HUES48 (cell line): ENCODE results near the gene SLC11A2.

Experiments used
- H3K27ac ChIP-seq: one replicate; pipeline ENCODE4 v1.7.0; 2013; ENCODE audit warnings: low read depth, low read length, inconsistent platforms
- H3K27me3 ChIP-seq: 2 replicates; pipeline ENCODE4 v1.6.1; 2013; ENCODE audit warnings: mild to moderate bottlenecking, low read length; ENCODE audit not compliant: control insufficient read depth, insufficient read depth
- H3K36me3 ChIP-seq: 2 replicates; pipeline ENCODE4 v1.6.1; 2013; ENCODE audit warnings: low read length; ENCODE audit not compliant: control insufficient read depth, insufficient read depth
- H3K4me1 ChIP-seq: 2 replicates; pipeline ENCODE4 v1.6.1; 2013; ENCODE audit warnings: mild to moderate bottlenecking, low read length; ENCODE audit not compliant: control insufficient read depth, insufficient read depth
- H3K4me3 ChIP-seq: 2 replicates; pipeline ENCODE4 v1.5.1; 2013; ENCODE audit warnings: mild to moderate bottlenecking, low read depth, low read length
- H3K9ac ChIP-seq: 2 replicates; pipeline ENCODE4 v1.6.1; 2013; ENCODE audit warnings: mild to moderate bottlenecking, low read depth, low read length, moderate library complexity
- H3K9me3 ChIP-seq: 2 replicates; pipeline ENCODE4 v1.6.1; 2013; ENCODE audit warnings: low read length; ENCODE audit not compliant: control insufficient read depth, insufficient read depth

The SLC11A2 gene

GRCh38 chr12:51009056-51009440, 17.1 kb downstream of the SLC11A2 start:
- H3K4me3 ChIP-seq, result no peak overlapping the region
- peaks cover 22% of the 10 kb centered on the region for H3K4me1 ChIP-seq
- no peaks in the 10 kb centered on the region for H3K9me3 ChIP-seq
- no peak overlapping the region for H3K9ac ChIP-seq
- peak overlapping the region; percentile 33 for H3K27ac ChIP-seq
- no peaks in the 10 kb centered on the region for H3K27me3 ChIP-seq
- H3K36me3 ChIP-seq, result peaks cover 34% of the 10 kb centered on the region

GRCh38 chr12:51008329-51009055, 17.7 kb downstream of the SLC11A2 start:
- Histone ChIP-seq H3K4me3 (no peak overlapping the region), H3K27ac (peak overlapping the region; percentile 33), H3K9ac (no peak overlapping the region), H3K36me3 (peaks cover 36% of the 10 kb centered on the region), H3K27me3 (no peaks in the 10 kb centered on the region), H3K9me3 (no peaks in the 10 kb centered on the region), H3K4me1 (peaks cover 22% of the 10 kb centered on the region)

GRCh38 chr12:51005671-51006070, 20.5 kb downstream of the SLC11A2 start:
- H3K4me3 ChIP-seq, result no peak overlapping the region
- no peak overlapping the region for H3K27ac ChIP-seq
- H3K4me1 ChIP-seq, result peaks cover 22% of the 10 kb centered on the region
- no peaks in the 10 kb centered on the region for H3K27me3 ChIP-seq
- H3K9me3 ChIP-seq, result no peaks in the 10 kb centered on the region
- peaks cover 37% of the 10 kb centered on the region for H3K36me3 ChIP-seq
- no peak overlapping the region for H3K9ac ChIP-seq

GRCh38 chr12:51005030-51005429, 21.2 kb downstream of the SLC11A2 start:
- Histone ChIP-seq H3K27me3 (no peaks in the 10 kb centered on the region), H3K9me3 (no peaks in the 10 kb centered on the region), H3K36me3 (peaks cover 44% of the 10 kb centered on the region), H3K4me3 (no peak overlapping the region), H3K9ac (no peak overlapping the region), H3K27ac (no peak overlapping the region), H3K4me1 (peaks cover 22% of the 10 kb centered on the region)

GRCh38 chr12:51004504-51004903, 21.7 kb downstream of the SLC11A2 start:
- H3K27me3 ChIP-seq, result no peaks in the 10 kb centered on the region
- H3K9ac ChIP-seq, result no peak overlapping the region
- H3K27ac ChIP-seq, result no peak overlapping the region
- peaks cover 48% of the 10 kb centered on the region for H3K36me3 ChIP-seq
- H3K4me3 ChIP-seq, result no peak overlapping the region
- H3K4me1 ChIP-seq, result peaks cover 22% of the 10 kb centered on the region
- no peaks in the 10 kb centered on the region for H3K9me3 ChIP-seq

- H3K36me3 ChIP-seq, result peaks cover 50% of the 10 kb centered on the region
Observed at GRCh38 chr12:51001799-51002198, 24.4 kb downstream of the SLC11A2 start.

GRCh38 chr12:51000245-51000644, 25.9 kb downstream of the SLC11A2 start:
- Histone ChIP-seq H3K9ac (no peak overlapping the region), H3K27me3 (no peaks in the 10 kb centered on the region), H3K27ac (no peak overlapping the region), H3K4me3 (no peak overlapping the region), H3K9me3 (no peaks in the 10 kb centered on the region), H3K36me3 (peaks cover 58% of the 10 kb centered on the region), H3K4me1 (peaks cover 8% of the 10 kb centered on the region; the same call in 1 of the 2 replicates)

More at GRCh38 chr12:51001799-51002198, 24.4 kb downstream of the SLC11A2 start:
- Histone ChIP-seq H3K27ac (no peak overlapping the region), H3K9me3 (no peaks in the 10 kb centered on the region), H3K4me3 (no peak overlapping the region), H3K27me3 (no peaks in the 10 kb centered on the region), H3K9ac (no peak overlapping the region), H3K4me1 (peaks cover 12% of the 10 kb centered on the region; the same call in 1 of the 2 replicates)

- Histone ChIP-seq H3K27me3 (no peaks in the 10 kb centered on the region), H3K36me3 (peaks cover 58% of the 10 kb centered on the region), H3K9me3 (no peaks in the 10 kb centered on the region), H3K9ac (no peak overlapping the region), H3K4me3 (no peak overlapping the region), H3K4me1 (no peaks in the 10 kb centered on the region), H3K27ac (no peak overlapping the region)
Observed at GRCh38 chr12:50999093-50999492, 27.1 kb downstream of the SLC11A2 start.

GRCh38 chr12:50992819-50993218, 33.4 kb downstream of the SLC11A2 start:
- Histone ChIP-seq H3K27me3 (no peaks in the 10 kb centered on the region), H3K4me3 (no peak overlapping the region), H3K4me1 (no peaks in the 10 kb centered on the region), H3K9ac (no peak overlapping the region), H3K27ac (no peak overlapping the region), H3K36me3 (peaks cover 88% of the 10 kb centered on the region), H3K9me3 (no peaks in the 10 kb centered on the region)

- Histone ChIP-seq H3K36me3 (peaks cover 85% of the 10 kb centered on the region), H3K27me3 (no peaks in the 10 kb centered on the region), H3K27ac (no peak overlapping the region), H3K9ac (no peak overlapping the region), H3K4me1 (no peaks in the 10 kb centered on the region), H3K9me3 (no peaks in the 10 kb centered on the region), H3K4me3 (no peak overlapping the region)
Observed at GRCh38 chr12:50991291-50991690, 34.9 kb downstream of the SLC11A2 start.

GRCh38 chr12:50990791-50991190, 35.4 kb downstream of the SLC11A2 start:
- Histone ChIP-seq H3K9me3 (no peaks in the 10 kb centered on the region), H3K27me3 (no peaks in the 10 kb centered on the region), H3K4me1 (no peaks in the 10 kb centered on the region), H3K9ac (no peak overlapping the region), H3K27ac (no peak overlapping the region), H3K36me3 (peaks cover 87% of the 10 kb centered on the region), H3K4me3 (no peak overlapping the region)
